Breast epithelium (tissue), 4 donors: ENCODE measurements around the gene CASP3. TPM values are rescaled to one million over a fixed set of nuclear protein-coding genes. Genes with fewer than 3 reads are reported as not detected.

ENCODE experiments used
- DNase-seq, 2 donors: peaks; one replicate each; pipeline ENCODE4 v3.0.0-alpha.2; 2019; ENCODE audit warnings: low spot score in 2 of 2
- H3K27ac ChIP-seq, 2 donors: fragments of 200-600 bp; sonication (generic) in 1 of 2; one replicate each; pipeline ENCODE4 v1.5.1; 2016 to 2019; ENCODE audit warnings: mild to moderate bottlenecking in 1 of 2
- H3K27me3 ChIP-seq, 2 donors: fragments of 200-600 bp; sonication (generic) in 1 of 2; one replicate each; pipeline versions ENCODE4 v1.5.1 to v1.6.0; 2017 to 2019; ENCODE audit warnings: control low read depth in 1 of 2, mild to moderate bottlenecking in 1 of 2
- H3K36me3 ChIP-seq: fragments of 200-600 bp; one replicate; pipeline ENCODE4 v1.5.1; 2019
- H3K4me1 ChIP-seq, 2 donors: fragments of 200-600 bp; sonication (generic); one replicate each; pipeline ENCODE4 v1.5.1; 2016 to 2019; ENCODE audit warnings: control low read depth in 1 of 2
- H3K4me3 ChIP-seq, 3 donors: fragments of 200-600 bp; sonication (generic); 1 replicate in 2 of 3; 2 replicates in 1 of 3; pipeline ENCODE4 v1.5.1; 2016 to 2019; ENCODE audit warnings: mild to moderate bottlenecking in 3 of 3, moderate library complexity in 2 of 3
- H3K9me3 ChIP-seq, 2 donors: fragments of 200-600 bp; sonication (generic) in 1 of 2; one replicate each; pipeline ENCODE4 v1.5.1; 2016 to 2019; ENCODE audit warnings: control low read depth in 1 of 2
- CTCF ChIP-seq, 3 donors: fragments of 450-650 bp; IDR thresholded peaks; one replicate each; pipeline ENCODE4 v1.5.1; 2016 to 2017; ENCODE audit warnings: antibody characterized with exemption in 3 of 3, mild to moderate bottlenecking in 3 of 3, moderate library complexity in 3 of 3
- POLR2A ChIP-seq: fragments of 450-650 bp; IDR thresholded peaks from one replicate; pipeline ENCODE4 v1.6.1; 2016; ENCODE audit warnings: antibody characterized with exemption, mild to moderate bottlenecking, moderate library complexity
- POLR2AphosphoS5 ChIP-seq, 3 donors: sonication (generic); formaldehyde crosslinking; IDR thresholded peaks; one replicate each; pipeline ENCODE4 v1.6.1; 2017; ENCODE audit warnings: antibody characterized with exemption in 3 of 3
- intact Hi-C: fragments of 100-400 bp; cut with DNase I; formaldehyde crosslinking; loops from one replicate; pipeline ENCODE4 v1.15.1; 2023; ENCODE audit warnings: low total_unique reads
- total RNA-seq, 3 donors: library from RNA; depleted of rRNA; stranded (reverse); fragments of >200 nt; gene quantifications; one replicate each; pipeline ENCODE4 v1.1.0, GENCODE V29; 2016

Gene CASP3
- total RNA-seq, 3 donors from 2014 or later, result 16.4 to 20.9 (median 16.6) TPM

DNA sequence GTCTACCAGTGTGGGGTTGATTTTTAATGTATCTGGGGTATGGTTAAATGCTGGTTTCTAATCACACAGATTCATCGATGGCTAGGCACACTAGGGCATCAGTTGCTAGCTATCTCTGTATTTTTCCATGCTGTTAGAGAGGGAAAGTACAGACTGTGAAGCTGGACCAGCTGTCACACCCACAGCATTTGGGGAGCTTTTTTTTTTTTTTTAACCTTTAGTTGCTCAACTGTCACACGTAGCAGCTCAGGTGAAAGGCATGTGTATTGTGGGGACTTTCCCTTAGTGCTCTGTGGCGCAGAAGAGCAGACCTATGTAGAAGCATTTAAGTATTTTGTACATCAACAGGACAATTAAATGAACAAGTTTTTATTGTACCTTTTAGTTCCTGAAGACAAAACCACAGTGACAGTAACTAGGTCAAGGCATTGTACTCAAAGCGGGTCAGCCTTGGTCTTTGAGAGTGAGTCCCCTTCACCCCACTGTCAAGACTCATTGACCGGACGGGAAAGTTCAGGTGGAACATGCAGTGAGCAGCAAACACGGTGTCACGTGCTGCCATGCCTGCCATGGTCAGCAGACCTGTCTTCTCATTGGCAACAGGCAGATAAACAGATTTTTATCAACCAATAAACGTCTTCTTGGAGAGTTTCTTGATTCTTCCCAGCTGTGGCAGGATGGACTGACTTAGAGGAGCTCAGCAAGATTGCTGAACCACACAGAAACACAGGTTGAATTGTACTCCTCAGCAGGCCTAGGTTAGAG, 65.3 kb downstream of the CASP3 start:
- Histone ChIP-seq H3K9me3 (peaks cover 0 to 8% of the 10 kb centered on the region in 2 donors), H3K4me3 (no peak overlapping the region), H3K36me3 (no peaks in the 10 kb centered on the region), H3K27ac (no peak overlapping the region), H3K4me1 (no peaks in the 10 kb centered on the region), H3K27me3 (no peaks in the 10 kb centered on the region)
- TF ChIP-seq POLR2A (no peak), CTCF (IDR thresholded peaks at IDR 0.05) (no peak), POLR2AphosphoS5 (IDR thresholded peaks at IDR 0.05) (no peak)
- no peak for DNase-seq
- intact Hi-C loops, result no loop called here

Other genes with a start within 250 kb of the CASP3 start
- 10 to 100 TPM; 27.4 to 57.8 (median 36.4) TPM for gene IRF2, start 174.9 kb downstream of the CASP3 start, total RNA-seq
- 10 to 100 TPM; 15.4 to 25.2 (median 15.7) TPM for gene PRIMPOL, start 291 bp upstream of the CASP3 start, total RNA-seq
- 1 to 10 TPM; 2.2 to 4.3 (median 2.6) TPM for gene CENPU, start 84.6 kb upstream of the CASP3 start, total RNA-seq
- gene ACSL1, start 176.5 kb upstream of the CASP3 start, total RNA-seq, result 100 to 1,000 TPM; 167 to 797 (median 254) TPM